Neural cell (in vitro differentiated cells): ENCODE results near the gene FAM83G. TPM values are rescaled to one million over a fixed set of nuclear protein-coding genes. Genes with fewer than 3 reads are reported as not detected.

Experiments
- H2AFZ ChIP-seq: fragments of 200-600, 300-800 bp; sonication (generic), shearing (Covaris generic); 2 replicates; pipeline ENCODE4 v1.6.0; 2014; ENCODE audit warnings: low read depth, mild to moderate bottlenecking, antibody characterized with exemption, low read length, moderate library complexity
- H3F3A ChIP-seq: fragments of 200-600 bp; shearing (Covaris generic); 2 replicates; pipeline ENCODE4 v1.6.1; 2016; ENCODE audit warnings: mild to moderate bottlenecking, moderate library complexity, mixed read lengths, antibody characterized with exemption, low read length; ENCODE audit not compliant: insufficient read depth, poor library complexity, severe bottlenecking
- H3K27ac ChIP-seq: fragments of 200-600, 300-800 bp; sonication (generic), shearing (Covaris generic); 2 replicates; pipeline ENCODE4 v1.5.1; 2014; ENCODE audit warnings: mild to moderate bottlenecking, low read length, moderate library complexity
- H3K27me3 ChIP-seq: fragments of 300-800, 200-600 bp; sonication (generic), shearing (Covaris generic); 2 replicates; pipeline ENCODE4 v1.6.0; 2014; ENCODE audit warnings: mild to moderate bottlenecking, low read depth, low read length, moderate library complexity; ENCODE audit not compliant: insufficient read depth
- H3K36me3 ChIP-seq: fragments of 300-800, 200-600 bp; sonication (generic), shearing (Covaris generic); 2 replicates; pipeline ENCODE4 v1.5.1; 2014; ENCODE audit warnings: mild to moderate bottlenecking, antibody characterized with exemption, low read length, moderate library complexity; ENCODE audit not compliant: insufficient read depth
- H3K4me2 ChIP-seq: fragments of 300-800, 200-600 bp; sonication (generic), shearing (Covaris generic); 2 replicates; pipeline ENCODE4 v1.6.0; 2014; ENCODE audit warnings: mild to moderate bottlenecking, low read length
- H3K4me3 ChIP-seq: fragments of 300-800, 200-600 bp; sonication (generic), shearing (Covaris generic); 2 replicates; pipeline ENCODE4 v1.5.1; 2014; ENCODE audit warnings: mild to moderate bottlenecking, low read length, moderate library complexity
- H3K79me2 ChIP-seq: fragments of 200-600 bp; shearing (Covaris generic); replicated peaks from 2 replicates; pipeline ENCODE4 v1.6.0; 2014; ENCODE audit warnings: mild to moderate bottlenecking, low read length, moderate library complexity; ENCODE audit not compliant: insufficient read depth
- H3K9ac ChIP-seq: fragments of 300-800, 200-600 bp; sonication (generic), shearing (Covaris generic); 2 replicates; pipeline ENCODE4 v1.6.1; 2016; ENCODE audit warnings: mild to moderate bottlenecking, low read length, mixed read lengths
- H3K9me2 ChIP-seq: fragments of 200-600 bp; shearing (Covaris generic); 2 replicates; pipeline ENCODE4 v1.6.1; 2016; ENCODE audit warnings: mild to moderate bottlenecking, low read length, mixed read lengths; ENCODE audit not compliant: insufficient read depth
- H3K9me3 ChIP-seq: fragments of 200-600, 300-800 bp; sonication (generic), shearing (Covaris generic); 2 replicates; pipeline ENCODE4 v1.6.1; 2016; ENCODE audit warnings: mild to moderate bottlenecking, mixed run types, low read length, moderate library complexity, mixed read lengths
- H4K20me1 ChIP-seq: fragments of 200-600 bp; shearing (Covaris generic); 2 replicates; pipeline ENCODE4 v1.6.1; 2016; ENCODE audit warnings: mild to moderate bottlenecking, mixed run types; ENCODE audit not compliant: insufficient read depth
- CTCF ChIP-seq: fragments of 450-650 bp; IDR thresholded peaks from 2 replicates; pipeline ENCODE4 v1.5.1; 2014; ENCODE audit warnings: antibody characterized with exemption, mild to moderate bottlenecking, moderate library complexity; ENCODE audit not compliant: poor library complexity, severe bottlenecking
- EP300 ChIP-seq: fragments of 450-650 bp; conservative IDR thresholded peaks from 2 replicates; pipeline ENCODE4 v1.6.1; 2014; ENCODE audit warnings: antibody characterized with exemption, mild to moderate bottlenecking, moderate library complexity; ENCODE audit not compliant: poor library complexity, severe bottlenecking
- EZH2 ChIP-seq: fragments of 200-600, 300-800 bp; shearing (Covaris generic), sonication (generic); IDR thresholded peaks from 2 replicates; pipeline ENCODE4 v1.6.1; 2014; ENCODE audit warnings: antibody characterized with exemption, low read length, borderline replicate concordance, mild to moderate bottlenecking; ENCODE audit not compliant: insufficient read depth, poor library complexity, severe bottlenecking
- MXI1 ChIP-seq: fragments of 450-650 bp; conservative IDR thresholded peaks from 2 replicates; pipeline ENCODE4 v1.6.1; 2014; ENCODE audit warnings: antibody characterized with exemption, mild to moderate bottlenecking; ENCODE audit not compliant: poor library complexity, severe bottlenecking
- POLR2AphosphoS5 ChIP-seq: IDR thresholded peaks from 2 replicates; pipeline ENCODE4 v1.6.1; 2012
- RAD21 ChIP-seq: fragments of 450-650 bp; conservative IDR thresholded peaks from 2 replicates; pipeline ENCODE4 v1.6.1; 2014; ENCODE audit warnings: antibody characterized with exemption, mild to moderate bottlenecking, moderate library complexity
- REST ChIP-seq: IDR thresholded peaks from 2 replicates; pipeline ENCODE4 v1.6.1; 2012; ENCODE audit warnings: borderline replicate concordance
- SMC3 ChIP-seq: fragments of 450-650 bp; conservative IDR thresholded peaks from 2 replicates; pipeline ENCODE4 v1.6.1; 2014; ENCODE audit warnings: antibody characterized with exemption, mild to moderate bottlenecking, moderate library complexity; ENCODE audit not compliant: poor library complexity
- TAF1 ChIP-seq: IDR thresholded peaks from 2 replicates; pipeline ENCODE4 v1.6.1; 2012; ENCODE audit warnings: low read depth
- polyA plus RNA-seq: library from polyadenylated mRNA; depleted of rRNA; stranded (reverse); fragments of >200 nt; gene quantifications from 2 replicates; pipeline ENCODE4 v1.2.3, GENCODE V29; 2014

The FAM83G gene
- polyA plus RNA-seq, 1 donor from 2014 or later: not detected

GRCh38 chr17:18968945-18969887, 35.3 kb downstream of the FAM83G start:
- no peak overlapping the region for H3K27ac ChIP-seq

More at GRCh38 chr17:18968945-18969887, 35.3 kb downstream of the FAM83G start:
- H3K9ac ChIP-seq: no peak overlapping the region
- no peaks in the 10 kb centered on the region for H3K79me2 ChIP-seq
- H3K9me3 ChIP-seq: no peaks in the 10 kb centered on the region
- no peak overlapping the region for H3K4me3 ChIP-seq
- no peaks in the 10 kb centered on the region for H3K9me2 ChIP-seq
- no peaks in the 10 kb centered on the region for H3K27me3 ChIP-seq
- H3K36me3 ChIP-seq: no peaks in the 10 kb centered on the region
- no peaks in the 10 kb centered on the region for H4K20me1 ChIP-seq
- H3F3A ChIP-seq: no peaks in the 10 kb centered on the region
- TF ChIP-seq RAD21 (no peak), REST (no peak), EP300 (no peak), POLR2AphosphoS5 (no peak), TAF1 (no peak), SMC3 (no peak), MXI1 (no peak), CTCF (no peak), EZH2 (no peak)
- no peak overlapping the region for H3K4me2 ChIP-seq
- H2AFZ ChIP-seq: no peak overlapping the region
